NB4 (cell line): Measurements from ENCODE around the gene ZBTB12.

ENCODE experiments used
- POLR2A ChIP-seq: IDR thresholded peaks from 2 replicates; pipeline ENCODE4 v1.6.1; 2011; ENCODE audit warnings: mild to moderate bottlenecking; ENCODE audit not compliant: insufficient read length; ENCODE audit errors: extremely low read depth
- TF ChIP-seq, protein P1 (sequence below): IDR thresholded peaks from one replicate; pipeline ENCODE4 v1.5.1; 2012; ENCODE audit warnings: low read depth, low read length
- TF ChIP-seq, protein P2 (sequence below): IDR thresholded peaks from 2 replicates; pipeline ENCODE4 v1.6.1; 2011; ENCODE audit warnings: low read depth, low read length

DNA sequence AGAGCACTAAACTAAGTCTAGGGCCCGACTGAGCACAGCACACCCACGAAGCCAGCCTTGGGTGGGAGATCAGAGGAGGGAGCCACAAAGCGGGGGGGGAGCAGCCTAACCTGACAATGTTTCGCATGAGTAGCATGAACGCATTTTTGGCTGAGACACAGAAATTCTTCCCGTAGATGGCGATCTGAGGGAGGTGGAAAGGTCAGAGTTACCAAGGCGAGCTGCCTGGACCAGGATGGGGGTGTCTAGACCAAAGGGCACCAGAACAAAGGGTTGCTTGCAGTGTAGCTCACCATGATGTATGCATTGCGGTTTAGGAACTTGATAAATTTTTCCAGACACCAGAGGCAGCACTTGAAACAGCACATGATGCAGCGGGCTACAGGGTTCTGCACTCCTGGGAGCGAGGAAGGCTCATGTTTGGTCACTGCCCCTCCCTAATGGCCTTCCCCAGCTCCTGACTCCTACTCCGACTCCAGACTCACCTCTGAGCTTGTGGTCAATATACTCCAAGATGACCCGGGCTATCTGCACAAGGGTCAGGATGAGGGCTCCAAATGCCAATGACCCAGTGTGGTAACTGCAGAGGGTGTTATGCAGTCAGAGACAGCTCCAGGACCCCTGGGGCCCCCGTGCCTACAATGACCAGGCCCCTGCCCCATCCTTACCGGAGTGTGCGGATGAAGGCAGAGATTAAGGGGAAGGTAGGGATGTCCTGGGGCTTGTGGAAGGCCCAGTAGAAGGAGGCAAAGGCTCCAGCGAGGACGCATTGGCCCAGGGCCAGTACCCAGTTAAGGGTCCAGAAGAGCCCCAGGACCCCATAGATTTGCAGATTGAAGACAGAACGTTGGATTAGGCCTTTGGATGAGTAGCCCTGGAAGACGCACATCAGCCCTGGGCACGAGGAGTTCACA lies 36.4 kb downstream of the ZBTB12 start:
- TF ChIP-seq, protein P1, sequence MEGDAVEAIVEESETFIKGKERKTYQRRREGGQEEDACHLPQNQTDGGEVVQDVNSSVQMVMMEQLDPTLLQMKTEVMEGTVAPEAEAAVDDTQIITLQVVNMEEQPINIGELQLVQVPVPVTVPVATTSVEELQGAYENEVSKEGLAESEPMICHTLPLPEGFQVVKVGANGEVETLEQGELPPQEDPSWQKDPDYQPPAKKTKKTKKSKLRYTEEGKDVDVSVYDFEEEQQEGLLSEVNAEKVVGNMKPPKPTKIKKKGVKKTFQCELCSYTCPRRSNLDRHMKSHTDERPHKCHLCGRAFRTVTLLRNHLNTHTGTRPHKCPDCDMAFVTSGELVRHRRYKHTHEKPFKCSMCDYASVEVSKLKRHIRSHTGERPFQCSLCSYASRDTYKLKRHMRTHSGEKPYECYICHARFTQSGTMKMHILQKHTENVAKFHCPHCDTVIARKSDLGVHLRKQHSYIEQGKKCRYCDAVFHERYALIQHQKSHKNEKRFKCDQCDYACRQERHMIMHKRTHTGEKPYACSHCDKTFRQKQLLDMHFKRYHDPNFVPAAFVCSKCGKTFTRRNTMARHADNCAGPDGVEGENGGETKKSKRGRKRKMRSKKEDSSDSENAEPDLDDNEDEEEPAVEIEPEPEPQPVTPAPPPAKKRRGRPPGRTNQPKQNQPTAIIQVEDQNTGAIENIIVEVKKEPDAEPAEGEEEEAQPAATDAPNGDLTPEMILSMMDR, result no peak
- TF ChIP-seq POLR2A, result no peak
- TF ChIP-seq, protein P2, sequence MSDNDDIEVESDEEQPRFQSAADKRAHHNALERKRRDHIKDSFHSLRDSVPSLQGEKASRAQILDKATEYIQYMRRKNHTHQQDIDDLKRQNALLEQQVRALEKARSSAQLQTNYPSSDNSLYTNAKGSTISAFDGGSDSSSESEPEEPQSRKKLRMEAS, result no peak
